GM23248 (cell line): ENCODE data around the gene LFNG.

Experiments used
- EZH2 ChIP-seq: fragments of 200-600 bp; sonication (generic); IDR thresholded peaks from 2 replicates; pipeline ENCODE4 v1.6.1; 2018; ENCODE audit warnings: antibody characterized with exemption, mild to moderate bottlenecking; ENCODE audit not compliant: insufficient read depth, poor library complexity, severe bottlenecking
- EZH2phosphoT487 ChIP-seq: fragments of 200-600 bp; sonication (generic); IDR thresholded peaks from 2 replicates; pipeline ENCODE4 v1.6.1; 2018; ENCODE audit warnings: antibody characterized with exemption, moderate library complexity, mild to moderate bottlenecking, low read depth; ENCODE audit not compliant: insufficient read depth

GRCh38 chr7:2494191-2495130, 25.1 kb upstream of the LFNG start:
- no peak for TF ChIP-seq EZH2
- TF ChIP-seq EZH2phosphoT487: no peak
